Aorta (tissue), 5 donors: ENCODE measurements around the gene CEBPE. TPM values are rescaled to one million over a fixed set of nuclear protein-coding genes. Genes with fewer than 3 reads are reported as not detected.

ENCODE experiments used
- ATAC-seq: fragments of 200-7000 bp; cut with Tn5 transposase; one replicate; pipeline ENCODE4 v1.9.1; 2022; ENCODE audit warnings: moderate library complexity; ENCODE audit not compliant: low FRiP score
- DNase-seq, 2 donors: peaks; one replicate each; pipeline ENCODE4 v3.0.0-alpha.2; 2020
- H3K27ac ChIP-seq, 2 donors: one replicate each; pipeline ENCODE4 v1.5.1; 2013; ENCODE audit warnings: low read length in 2 of 2, mild to moderate bottlenecking in 2 of 2, moderate library complexity in 2 of 2, control low read depth in 1 of 2, inconsistent platforms in 1 of 2, low read depth in 1 of 2
- H3K27me3 ChIP-seq, 2 donors: one replicate each; pipeline ENCODE4 v1.6.1; 2013; ENCODE audit warnings: control low read depth in 1 of 2, low read length in 1 of 2, mild to moderate bottlenecking in 1 of 2, moderate library complexity in 1 of 2; ENCODE audit not compliant: insufficient read depth in 2 of 2, control insufficient read depth in 1 of 2
- H3K36me3 ChIP-seq, 2 donors: one replicate each; pipeline ENCODE4 v1.6.1; 2013; ENCODE audit warnings: control low read depth in 1 of 2, low read length in 1 of 2, mild to moderate bottlenecking in 1 of 2; ENCODE audit not compliant: insufficient read depth in 2 of 2, control insufficient read depth in 1 of 2
- H3K4me1 ChIP-seq, 2 donors: one replicate each; pipeline ENCODE4 v1.6.1; 2013; ENCODE audit warnings: low read length in 2 of 2, control low read depth in 1 of 2, mild to moderate bottlenecking in 1 of 2, moderate library complexity in 1 of 2; ENCODE audit not compliant: insufficient read depth in 2 of 2, control insufficient read depth in 1 of 2
- H3K4me3 ChIP-seq, 2 donors: one replicate each; pipeline ENCODE4 v1.5.1; 2013; ENCODE audit warnings: low read length in 2 of 2, control low read depth in 1 of 2, mild to moderate bottlenecking in 1 of 2
- H3K9me3 ChIP-seq: one replicate; pipeline ENCODE4 v1.6.1; 2013; ENCODE audit warnings: mild to moderate bottlenecking, low read length; ENCODE audit not compliant: control insufficient read depth
- WGBS, 2 donors: extraction: QIAGEN DNeasy Blood & Tissue Kit; methylation state at CpG; one replicate each; pipeline ENCODE4 v1.1.7; 2013; 5-methylcytosine and 5-hydroxymethylcytosine counted together
- intact Hi-C, 2 donors: fragments of 100-400 bp; cut with DNase I; formaldehyde crosslinking; loops; one replicate each; pipeline versions ENCODE4 v1.14.2 to v1.15.0; 2022
- long read RNA-seq, 2 donors: library from polyadenylated mRNA; unstranded; transcript quantifications; one replicate each; pipeline ENCODE4 v2.0.0, GENCODE V29; 2020 to 2021
- polyA plus RNA-seq, 2 donors: library from polyadenylated mRNA; stranded (reverse); fragments of 200-250 nt; gene quantifications; one replicate each; pipeline ENCODE4 v1.2.3, GENCODE V29; 2013
- total RNA-seq, 2 donors: library from RNA; stranded (reverse); fragmentation: NEBNext Ultra II Directional; extraction: Animal tissue kit (Norgen Biotek cat#: 25700); gene quantifications; one replicate each; pipeline ENCODE4 v1.2.1, GENCODE V29; 2021
- donor health status: healthy with polysubstance abuse.
- donor health status: Bipolar disorder and iron deficiency.
- donor health status: DM: no; HTN: no; CAD: no.
- donor health status: DM: no; HTN: no; CAD: no.
- donor health status: DM: yes; HTN: yes; CAD: no.

CEBPE gene
- total RNA-seq (under 1 TPM; 0.29 to 0.33 TPM), polyA plus RNA-seq (under 1 TPM in 1 of 2 donors, not detected in 1; 0.13 TPM)
- long read RNA-seq, donor 1, partial matches to known transcripts = 0 of 2 reads
- long read RNA-seq, donor 1, other reads (novel, unspliced or antisense) = 2 of 2 reads
- long read RNA-seq, donor 2 = 0 reads

- DNase-seq (peak in 1 of 2 donors; percentile 75), ATAC-seq (no peak)
- Histone ChIP-seq H3K4me1 (no peaks in the 10 kb centered on the region), H3K27ac (no peak within 1 kb of the TSS), H3K4me3 (no peak within 1 kb of the TSS), H3K27me3 (no peaks in the 10 kb centered on the region), H3K9me3 (no peaks in the 10 kb centered on the region), H3K36me3 (no peaks in the 10 kb centered on the region)
- intact Hi-C loops = no loop called here
- 79% methylated on average over 28 to 32 of the region's 32 CpGs for WGBS, 2 donors
Observed at GRCh38 chr14:23118506-23119362, at the start of gene CEBPE. Gene CEBPE (minus strand): TSS chr14:23119255. CDS start chr14:23119091, 164 bp downstream.

DNA sequence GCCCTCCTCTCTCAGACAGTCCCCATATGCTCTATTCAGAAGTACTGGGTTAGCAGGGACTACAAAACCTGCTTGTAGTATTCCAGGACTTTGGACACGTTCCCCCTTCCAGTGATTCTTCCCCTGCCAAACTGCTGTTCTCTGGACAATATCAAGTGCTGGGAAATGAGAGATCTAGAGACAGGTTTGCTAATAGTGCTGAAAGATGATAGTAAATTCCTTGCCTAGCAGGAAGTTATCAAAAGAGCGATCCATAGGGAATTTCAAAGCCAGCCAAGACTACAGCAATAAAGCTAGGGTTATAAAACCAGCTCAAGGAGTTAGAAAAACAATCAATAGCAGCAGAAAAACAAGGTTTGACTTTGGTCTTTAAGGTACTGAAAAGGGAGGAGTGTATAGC lies 49.2 kb upstream of the CEBPE start:
- DNase-seq = no peak
- Histone ChIP-seq H3K36me3 (no peaks in the 10 kb centered on the region), H3K27me3 (no peaks in the 10 kb centered on the region), H3K27ac (no peak overlapping the region), H3K4me3 (no peak overlapping the region), H3K9me3 (no peaks in the 10 kb centered on the region), H3K4me1 (no peaks in the 10 kb centered on the region)
- intact Hi-C loops = no loop called here
- WGBS, 2 donors = 35 to 42% methylated on average over 2 of the region's 2 CpGs
- no peak for ATAC-seq

GRCh38 chr14:23167116-23167847 lies 48.2 kb upstream of the CEBPE start:
- no peaks in the 10 kb centered on the region for H3K9me3 ChIP-seq
- intact Hi-C loops = no loop called here
- DNase-seq (no peak), ATAC-seq (no peak)
- 90% methylated on average over 9 of the region's 9 CpGs for WGBS, 2 donors
- no peaks in the 10 kb centered on the region for H3K36me3 ChIP-seq
- no peak overlapping the region for H3K27ac ChIP-seq
- H3K4me1 ChIP-seq = no peaks in the 10 kb centered on the region
- H3K27me3 ChIP-seq = no peaks in the 10 kb centered on the region
- H3K4me3 ChIP-seq = no peak overlapping the region

DNA sequence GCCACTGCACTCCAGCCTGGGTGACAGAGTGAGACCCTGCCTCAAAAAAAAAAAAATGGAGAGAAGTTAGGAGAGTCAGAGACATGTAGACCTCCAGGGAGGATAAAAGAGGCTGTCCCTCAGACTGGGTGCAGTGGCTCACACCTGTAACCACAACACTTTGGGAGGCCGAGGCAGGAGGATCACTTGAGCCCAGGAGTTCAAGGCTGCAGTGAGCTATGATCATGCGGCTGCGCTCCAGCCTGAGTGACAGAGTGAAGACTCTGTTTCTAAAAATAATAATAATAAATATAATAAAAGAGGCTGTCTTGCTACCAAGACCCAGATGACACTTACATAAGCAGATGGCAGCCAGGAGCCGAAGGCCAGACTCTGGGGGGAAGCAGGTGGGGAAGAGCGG lies 45.9 kb upstream of the CEBPE start:
- H3K9me3 ChIP-seq = no peaks in the 10 kb centered on the region
- 96 to 98% methylated on average over 5 of the region's 5 CpGs for WGBS, 2 donors
- no peak overlapping the region for H3K4me3 ChIP-seq
- H3K27ac ChIP-seq = no peak overlapping the region
- no peaks in the 10 kb centered on the region for H3K4me1 ChIP-seq
- intact Hi-C loops = no loop called here
- no peaks in the 10 kb centered on the region for H3K27me3 ChIP-seq
- no peaks in the 10 kb centered on the region for H3K36me3 ChIP-seq
- DNase-seq (no peak), ATAC-seq (no peak)

DNA sequence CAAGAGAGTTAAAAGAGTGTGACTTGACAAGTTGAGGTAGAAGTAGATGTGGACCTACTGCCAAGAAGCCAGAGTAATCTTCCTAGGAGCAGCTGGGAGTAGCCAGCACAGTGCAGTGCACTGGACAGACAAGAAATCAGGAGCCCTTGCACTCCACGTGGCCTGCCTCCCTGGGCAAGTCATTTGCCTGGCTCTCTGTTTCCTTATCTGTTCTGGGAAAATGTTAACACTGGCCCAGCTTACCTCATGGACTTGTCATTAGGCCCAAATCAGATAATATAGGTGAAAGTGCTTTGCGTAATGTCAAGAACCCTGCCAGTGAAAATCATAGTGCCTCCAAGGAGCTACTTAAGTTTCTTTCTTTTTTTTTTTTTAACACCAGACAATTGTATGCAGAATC lies 45.2 kb upstream of the CEBPE start:
- no peak for DNase-seq
- H3K4me3 ChIP-seq = no peak overlapping the region
- no peaks in the 10 kb centered on the region for H3K9me3 ChIP-seq
- intact Hi-C loops = no loop called here
- WGBS, 2 donors = 64 to 68% methylated on average over 2 of the region's 2 CpGs
- H3K27me3 ChIP-seq = no peaks in the 10 kb centered on the region
- no peak overlapping the region for H3K27ac ChIP-seq
- H3K4me1 ChIP-seq = no peaks in the 10 kb centered on the region
- H3K36me3 ChIP-seq = no peaks in the 10 kb centered on the region
- ATAC-seq = no peak

GRCh38 chr14:23163830-23164229 lies 44.8 kb upstream of the CEBPE start:
- ATAC-seq (no peak), DNase-seq (no peak)
- 91 to 92% methylated on average over 2 of the region's 2 CpGs for WGBS, 2 donors
- Histone ChIP-seq H3K36me3 (no peaks in the 10 kb centered on the region), H3K27me3 (no peaks in the 10 kb centered on the region), H3K4me1 (no peaks in the 10 kb centered on the region), H3K4me3 (no peak overlapping the region), H3K27ac (no peak overlapping the region), H3K9me3 (no peaks in the 10 kb centered on the region)
- intact Hi-C loops = no loop called here

GRCh38 chr14:23162800-23163199 lies 43.7 kb upstream of the CEBPE start:
- WGBS, 2 donors = 89 to 91% methylated on average over 4 of the region's 4 CpGs

DNA sequence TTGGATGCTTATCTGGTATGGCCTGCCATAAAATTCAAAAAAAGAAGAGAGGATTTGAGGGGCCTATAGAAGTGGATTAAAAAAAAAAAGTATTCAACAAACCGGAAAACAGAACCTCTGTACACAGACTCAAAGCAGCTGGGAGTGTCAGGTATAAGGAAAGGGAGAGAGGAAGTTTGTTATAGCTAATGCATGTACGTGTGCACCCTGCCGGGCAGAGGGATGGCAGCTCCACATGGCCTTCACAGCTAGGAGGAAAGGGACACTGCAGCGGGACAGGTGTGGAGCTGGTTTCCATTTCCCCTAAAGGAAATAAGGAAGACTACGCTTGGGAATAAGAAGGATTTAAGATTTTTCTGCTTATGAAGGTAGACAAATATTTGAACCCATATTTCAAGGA lies 43.0 kb upstream of the CEBPE start:
- Histone ChIP-seq H3K27me3 (no peaks in the 10 kb centered on the region), H3K27ac (no peak overlapping the region), H3K9me3 (no peaks in the 10 kb centered on the region), H3K36me3 (no peaks in the 10 kb centered on the region), H3K4me1 (no peaks in the 10 kb centered on the region), H3K4me3 (no peak overlapping the region)
- 89 to 96% methylated on average over 5 of the region's 5 CpGs for WGBS, 2 donors
- ATAC-seq (no peak), DNase-seq (no peak)
- intact Hi-C loops = no loop called here

More at GRCh38 chr14:23162800-23163199, 43.7 kb upstream of the CEBPE start:
- no peaks in the 10 kb centered on the region for H3K9me3 ChIP-seq
- intact Hi-C loops = no loop called here
- H3K27ac ChIP-seq = no peak overlapping the region
- ATAC-seq (no peak), DNase-seq (no peak)
- H3K4me3 ChIP-seq = no peak overlapping the region
- no peaks in the 10 kb centered on the region for H3K4me1 ChIP-seq
- H3K27me3 ChIP-seq = no peaks in the 10 kb centered on the region
- H3K36me3 ChIP-seq = no peaks in the 10 kb centered on the region
